ENCODE measurements around the gene CHCHD6. TPM values are rescaled to one million over a fixed set of nuclear protein-coding genes. Genes with fewer than 3 reads are reported as not detected.

CHCHD6 gene
- total RNA-seq, 1 experiment from 2014 or later, result 47.7 TPM

GRCh38 chr3:126990024-126990700 lies 286.1 kb downstream of the CHCHD6 start:
- no peaks in the 10 kb centered on the region for H3F3A ChIP-seq (ENCODE audit: insufficient read depth, low read depth)
- no peak for DNase-seq
- H3K9me3 ChIP-seq (ENCODE audit: insufficient read depth, low read depth), result no peaks in the 10 kb centered on the region
- H3K9me2 ChIP-seq (ENCODE audit: insufficient read depth), result no peaks in the 10 kb centered on the region
- H2AFZ ChIP-seq, result no peak overlapping the region
- no peaks in the 10 kb centered on the region for H3K27me3 ChIP-seq (ENCODE audit: insufficient read depth, low read depth)
- H3K4me2 ChIP-seq, result no peak overlapping the region
- CTCF ChIA-PET, result no interaction called here
- H3K27ac ChIP-seq, result no peak overlapping the region
- no peak overlapping the region for H3K4me3 ChIP-seq
- intact Hi-C loops (cut with micrococcal nuclease; ENCODE audit: unreplicated experiment), result no loop called here
- H3K4me1 ChIP-seq (replicated peaks; ENCODE audit: insufficient read depth), result no peaks in the 10 kb centered on the region
- peaks cover 53% of the 10 kb centered on the region for H3K79me2 ChIP-seq (ENCODE audit: low read depth)
- no TSS peak for BruUV-seq (replicated peaks)
- POLR2A ChIA-PET (ENCODE audit: unreplicated experiment), result no interaction called here
- TF ChIP-seq EZH2 (IDR thresholded peaks at IDR 0.05; ENCODE audit: low read depth), result no peak
- no peak for TF ChIP-seq CTCF (conservative IDR thresholded peaks at IDR 0.05)
- H4K20me1 ChIP-seq (ENCODE audit: insufficient read depth), result peaks cover 92% of the 10 kb centered on the region
- no peaks in the 10 kb centered on the region; the same call in 1 of the 2 replicates for H3K36me3 ChIP-seq (ENCODE audit: low read depth)

GRCh38 chr3:126990890-126991289 lies 286.9 kb downstream of the CHCHD6 start:
- Histone ChIP-seq H4K20me1 (ENCODE audit: insufficient read depth) (peaks cover 91% of the 10 kb centered on the region), H3K4me1 (replicated peaks; ENCODE audit: insufficient read depth) (no peaks in the 10 kb centered on the region), H3K4me2 (no peak overlapping the region), H3K9me3 (ENCODE audit: insufficient read depth, low read depth) (no peaks in the 10 kb centered on the region), H3K9me2 (ENCODE audit: insufficient read depth) (no peaks in the 10 kb centered on the region), H3K27ac (no peak overlapping the region), H3K79me2 (ENCODE audit: low read depth) (peaks cover 46% of the 10 kb centered on the region), H2AFZ (no peak overlapping the region), H3F3A (ENCODE audit: insufficient read depth, low read depth) (no peaks in the 10 kb centered on the region), H3K27me3 (ENCODE audit: insufficient read depth, low read depth) (no peaks in the 10 kb centered on the region), H3K36me3 (ENCODE audit: low read depth) (no peaks in the 10 kb centered on the region; the same call in 1 of the 2 replicates), H3K4me3 (no peak overlapping the region)
- intact Hi-C loops (cut with micrococcal nuclease; ENCODE audit: unreplicated experiment), result no loop called here
- TF ChIP-seq EZH2 (IDR thresholded peaks at IDR 0.05; ENCODE audit: low read depth) (no peak), CTCF (conservative IDR thresholded peaks at IDR 0.05) (no peak)
- BruUV-seq (replicated peaks), result no TSS peak
- ChIA-PET CTCF (no interaction called here), POLR2A (ENCODE audit: unreplicated experiment) (no interaction called here)
- DNase-seq, result no peak

GRCh38 chr3:126991366-126992200 lies 287.5 kb downstream of the CHCHD6 start:
- Histone ChIP-seq H2AFZ (no peak overlapping the region), H3K36me3 (ENCODE audit: low read depth) (no peaks in the 10 kb centered on the region; the same call in 1 of the 2 replicates), H3K9me2 (ENCODE audit: insufficient read depth) (no peaks in the 10 kb centered on the region), H3K27ac (no peak overlapping the region), H3K4me3 (no peak overlapping the region), H3K9me3 (ENCODE audit: insufficient read depth, low read depth) (no peaks in the 10 kb centered on the region), H3F3A (ENCODE audit: insufficient read depth, low read depth) (no peaks in the 10 kb centered on the region), H4K20me1 (ENCODE audit: insufficient read depth) (peaks cover 90% of the 10 kb centered on the region), H3K4me1 (replicated peaks; ENCODE audit: insufficient read depth) (no peaks in the 10 kb centered on the region), H3K79me2 (ENCODE audit: low read depth) (peaks cover 39% of the 10 kb centered on the region), H3K27me3 (ENCODE audit: insufficient read depth, low read depth) (no peaks in the 10 kb centered on the region), H3K4me2 (no peak overlapping the region)
- POLR2A ChIA-PET (ENCODE audit: unreplicated experiment), result no interaction called here
- CTCF ChIA-PET, result no interaction called here
- intact Hi-C loops (cut with micrococcal nuclease; ENCODE audit: unreplicated experiment), result no loop called here
- DNase-seq, result no peak
- TF ChIP-seq CTCF (conservative IDR thresholded peaks at IDR 0.05), result no peak
- TF ChIP-seq EZH2 (IDR thresholded peaks at IDR 0.05; ENCODE audit: low read depth), result no peak
- BruUV-seq (replicated peaks), result no TSS peak

All from PC-9 (cell line).